HepG2 (cell line): Measurements from ENCODE around the gene DAAM1.

Source experiments
- GABPA ChIP-seq, 2 experiments: IDR thresholded peaks; 2 replicates each; pipeline ENCODE4 v1.6.1; 2011 to 2016; ENCODE audit warnings: low read depth in 2 of 2, low read length in 1 of 2, missing biosample characterization in 1 of 2, missing genetic modification characterization in 1 of 2
- MXD4 ChIP-seq: IDR thresholded peaks from 2 replicates; pipeline ENCODE4 v1.6.1; 2016; ENCODE audit warnings: mild to moderate bottlenecking, missing biosample characterization, missing genetic modification reagents
- SP1 ChIP-seq, 2 experiments: fragments of 450-650 bp in 1 of 2; sonication (generic) in 1 of 2; formaldehyde crosslinking in 1 of 2; IDR thresholded peaks; 2 replicates each; pipeline versions ENCODE4 v1.4.0 to v1.6.1; 2016 to 2020; ENCODE audit warnings: missing genetic modification reagents in 1 of 2
- TF ChIP-seq, protein P1 (sequence below): sonication (generic); formaldehyde crosslinking; IDR thresholded peaks from 2 replicates; pipeline ENCODE4 v1.9.0; 2022; ENCODE audit warnings: missing genetic modification reagents, mild to moderate bottlenecking, borderline replicate concordance
- TF ChIP-seq, protein P2 (sequence below): sonication (generic); formaldehyde crosslinking; IDR thresholded peaks from 2 replicates; pipeline ENCODE4 v1.5.0; 2020; ENCODE audit warnings: mild to moderate bottlenecking, missing genetic modification reagents, moderate library complexity

DNA sequence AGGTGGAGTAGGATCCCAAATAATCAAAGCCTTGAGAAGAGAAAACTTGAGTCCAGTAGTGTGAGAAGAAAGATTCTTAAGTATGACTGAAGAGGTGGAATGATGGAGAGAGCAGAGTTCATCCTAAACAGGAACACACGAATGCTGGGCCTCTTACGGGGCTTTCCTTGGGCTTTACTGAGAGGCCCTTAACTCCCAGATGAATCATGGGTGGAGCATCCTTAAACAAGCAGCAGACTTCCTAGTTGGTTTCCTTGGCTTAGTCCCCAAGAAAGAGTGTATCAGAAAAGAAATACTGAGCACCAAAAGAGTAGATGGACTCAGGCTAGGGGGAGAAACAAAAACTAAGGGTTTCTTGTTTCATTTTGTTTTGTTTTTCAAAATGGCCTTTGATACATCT is 144.3 kb downstream of the DAAM1 start:
- TF ChIP-seq, protein P1, sequence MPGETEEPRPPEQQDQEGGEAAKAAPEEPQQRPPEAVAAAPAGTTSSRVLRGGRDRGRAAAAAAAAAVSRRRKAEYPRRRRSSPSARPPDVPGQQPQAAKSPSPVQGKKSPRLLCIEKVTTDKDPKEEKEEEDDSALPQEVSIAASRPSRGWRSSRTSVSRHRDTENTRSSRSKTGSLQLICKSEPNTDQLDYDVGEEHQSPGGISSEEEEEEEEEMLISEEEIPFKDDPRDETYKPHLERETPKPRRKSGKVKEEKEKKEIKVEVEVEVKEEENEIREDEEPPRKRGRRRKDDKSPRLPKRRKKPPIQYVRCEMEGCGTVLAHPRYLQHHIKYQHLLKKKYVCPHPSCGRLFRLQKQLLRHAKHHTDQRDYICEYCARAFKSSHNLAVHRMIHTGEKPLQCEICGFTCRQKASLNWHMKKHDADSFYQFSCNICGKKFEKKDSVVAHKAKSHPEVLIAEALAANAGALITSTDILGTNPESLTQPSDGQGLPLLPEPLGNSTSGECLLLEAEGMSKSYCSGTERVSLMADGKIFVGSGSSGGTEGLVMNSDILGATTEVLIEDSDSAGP (CRISPR knock-in tag): no peak
- TF ChIP-seq, protein P2, sequence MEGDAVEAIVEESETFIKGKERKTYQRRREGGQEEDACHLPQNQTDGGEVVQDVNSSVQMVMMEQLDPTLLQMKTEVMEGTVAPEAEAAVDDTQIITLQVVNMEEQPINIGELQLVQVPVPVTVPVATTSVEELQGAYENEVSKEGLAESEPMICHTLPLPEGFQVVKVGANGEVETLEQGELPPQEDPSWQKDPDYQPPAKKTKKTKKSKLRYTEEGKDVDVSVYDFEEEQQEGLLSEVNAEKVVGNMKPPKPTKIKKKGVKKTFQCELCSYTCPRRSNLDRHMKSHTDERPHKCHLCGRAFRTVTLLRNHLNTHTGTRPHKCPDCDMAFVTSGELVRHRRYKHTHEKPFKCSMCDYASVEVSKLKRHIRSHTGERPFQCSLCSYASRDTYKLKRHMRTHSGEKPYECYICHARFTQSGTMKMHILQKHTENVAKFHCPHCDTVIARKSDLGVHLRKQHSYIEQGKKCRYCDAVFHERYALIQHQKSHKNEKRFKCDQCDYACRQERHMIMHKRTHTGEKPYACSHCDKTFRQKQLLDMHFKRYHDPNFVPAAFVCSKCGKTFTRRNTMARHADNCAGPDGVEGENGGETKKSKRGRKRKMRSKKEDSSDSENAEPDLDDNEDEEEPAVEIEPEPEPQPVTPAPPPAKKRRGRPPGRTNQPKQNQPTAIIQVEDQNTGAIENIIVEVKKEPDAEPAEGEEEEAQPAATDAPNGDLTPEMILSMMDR (CRISPR knock-in tag): no peak
- no peak for TF ChIP-seq SP1 (IDR thresholded peaks at IDR 0.05)
- TF ChIP-seq SP1 (CRISPR knock-in tag; IDR thresholded peaks at IDR 0.05): no peak
- TF ChIP-seq GABPA (IDR thresholded peaks at IDR 0.05; ENCODE audit: low read depth, low read length): no peak
- TF ChIP-seq GABPA (CRISPR knock-in tag; IDR thresholded peaks at IDR 0.05; ENCODE audit: low read depth): no peak
- no peak for TF ChIP-seq MXD4 (CRISPR knock-in tag)
